ENCODE measurements around the gene FAIM2.
"Not testable (repeated sequence)": the region's sequence is repeated elsewhere in the genome, so short reads cannot be mapped to it uniquely, and the experiment has no call there.

FAIM2 gene

GRCh38 chr12:49893753-49894750, 9.6 kb downstream of the FAIM2 start:
- no peak for DNase-seq

DNA sequence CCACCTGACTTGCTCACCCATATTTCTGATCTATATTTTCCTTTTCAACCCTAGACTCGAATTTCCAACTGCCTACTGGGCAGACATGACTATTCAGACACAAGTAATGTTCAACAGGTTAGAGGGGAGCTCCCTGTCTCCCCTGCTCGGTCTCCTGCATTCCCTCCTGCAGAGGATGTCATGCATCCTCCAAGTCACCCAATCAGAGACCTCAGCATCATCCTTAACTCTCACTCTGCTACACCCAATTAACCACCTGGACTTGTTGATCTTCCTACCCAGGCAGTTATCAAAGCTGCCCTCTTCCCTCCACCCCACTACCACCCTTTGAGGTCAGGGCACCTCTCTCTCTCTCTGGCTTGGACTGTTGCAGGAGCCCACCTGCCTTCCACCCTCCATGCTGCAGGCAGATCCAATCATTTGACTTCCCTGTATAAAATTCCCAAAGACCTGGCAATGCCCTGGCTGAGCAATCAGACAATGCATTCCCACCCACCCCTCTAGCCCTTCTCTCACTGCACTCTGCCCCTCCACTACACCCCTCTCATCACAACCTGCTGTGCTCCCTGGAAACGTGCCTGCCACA, 10.9 kb downstream of the FAIM2 start:
- DNase-seq: no peak

DNA sequence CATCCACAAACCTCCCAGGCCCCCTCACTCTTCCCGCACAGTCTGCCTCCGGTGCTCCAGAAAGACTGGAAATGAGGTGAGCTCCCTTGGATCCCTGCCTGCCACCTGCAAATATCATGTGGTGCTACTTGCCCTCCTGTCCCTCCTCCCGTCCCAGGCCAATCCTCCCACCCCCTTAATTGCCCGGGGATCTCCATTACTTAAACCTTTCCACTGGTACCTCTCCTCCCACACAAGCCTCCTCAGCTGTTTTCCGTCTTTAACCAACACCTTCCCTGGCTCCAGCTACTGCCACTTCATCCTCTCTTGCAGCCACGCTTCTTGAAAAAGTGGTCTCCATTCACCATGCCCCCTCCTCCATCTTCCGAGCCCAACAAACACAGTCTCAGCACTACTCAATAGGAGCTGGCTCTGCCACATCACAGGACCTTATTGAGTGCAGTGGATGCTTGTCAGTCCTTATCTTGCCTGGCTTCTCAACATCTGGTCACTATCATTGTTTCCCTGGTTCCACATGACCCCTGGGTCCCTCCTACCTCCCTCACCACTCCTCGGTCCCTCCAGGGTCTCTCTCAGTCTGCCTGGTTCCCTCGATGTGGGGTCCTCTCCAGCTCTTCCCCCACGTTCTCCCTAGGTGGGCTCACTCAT, 11.5 kb downstream of the FAIM2 start:
- DNase-seq: no peak

- DNase-seq: no peak
Measured at GRCh38 chr12:49891476-49891875, 12.2 kb downstream of the FAIM2 start.

DNA sequence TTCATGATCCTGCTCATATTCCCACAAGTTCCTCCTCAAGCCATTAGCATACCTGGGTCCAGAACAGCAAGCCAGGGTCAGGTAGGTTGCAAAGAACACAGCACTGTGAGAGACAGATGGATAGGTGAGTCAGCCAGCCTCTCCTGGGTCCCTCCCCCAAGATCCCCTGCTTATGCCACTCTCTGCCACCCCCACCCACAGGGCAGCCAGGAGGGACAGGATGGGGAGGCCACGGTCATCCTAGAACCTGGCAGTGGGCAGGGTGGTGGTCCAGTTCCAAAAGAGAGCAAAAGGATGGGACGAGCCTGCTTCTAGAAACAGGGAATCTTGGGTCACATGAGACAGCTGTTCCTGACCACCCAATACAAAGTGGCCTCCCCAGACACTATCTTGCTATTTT, 12.7 kb downstream of the FAIM2 start:
- DNase-seq: no peak

DNA sequence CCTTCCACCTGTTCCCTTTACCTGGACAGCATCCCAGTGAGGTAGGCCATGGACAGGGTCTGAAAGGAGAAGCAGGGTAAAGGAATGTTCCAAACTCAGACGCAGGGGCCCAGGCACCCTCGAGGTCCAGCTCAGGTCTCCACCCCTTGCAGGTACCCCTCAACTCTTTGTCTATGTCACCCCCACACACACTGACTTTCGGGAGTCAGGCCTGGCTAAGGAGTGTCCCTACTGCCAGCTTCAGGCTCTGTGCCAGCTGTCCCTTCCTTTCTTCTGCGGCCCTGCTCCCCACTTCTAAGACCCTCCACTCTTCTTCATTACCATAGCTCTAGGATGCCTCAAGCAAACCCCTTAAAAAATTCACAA, 13.6 kb downstream of the FAIM2 start:
- DNase-seq: no peak

DNA sequence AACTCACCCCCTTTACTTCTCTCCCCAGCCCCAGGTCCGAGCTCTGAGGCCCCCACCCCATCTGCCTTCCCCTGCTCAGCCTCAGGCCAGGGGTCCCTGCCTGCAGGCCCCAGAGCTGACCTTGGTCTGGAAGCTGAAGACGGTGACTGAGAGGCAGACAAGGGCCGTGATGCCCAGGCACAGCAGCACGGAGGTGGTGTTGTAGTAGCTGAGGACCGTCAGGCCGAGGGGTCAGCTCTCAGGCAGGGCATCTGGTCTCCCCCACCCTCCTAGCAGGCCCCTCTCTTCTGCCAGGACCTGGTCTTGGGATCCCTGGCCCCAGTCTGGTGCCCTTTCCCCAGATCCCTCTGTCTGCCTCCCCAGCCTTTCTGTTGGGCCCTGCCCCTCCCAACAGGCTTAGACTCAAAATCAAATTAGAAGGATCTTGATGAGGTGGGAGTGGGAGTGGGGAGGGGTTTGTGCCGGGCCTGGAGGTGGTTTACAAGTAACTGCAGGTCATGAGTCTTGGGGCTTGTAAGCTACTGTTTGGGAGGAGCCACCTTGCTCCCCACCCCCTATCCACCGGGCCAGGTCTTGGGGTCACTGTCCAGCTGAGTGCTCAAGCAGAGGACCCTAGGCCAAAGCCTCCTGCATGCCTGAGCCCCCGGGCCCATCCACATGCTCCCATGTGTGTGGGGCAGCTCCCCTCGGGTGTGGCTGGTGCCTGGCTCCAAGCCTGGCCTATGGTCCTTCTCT, 14.2 kb downstream of the FAIM2 start:
- DNase-seq: no peak

DNA sequence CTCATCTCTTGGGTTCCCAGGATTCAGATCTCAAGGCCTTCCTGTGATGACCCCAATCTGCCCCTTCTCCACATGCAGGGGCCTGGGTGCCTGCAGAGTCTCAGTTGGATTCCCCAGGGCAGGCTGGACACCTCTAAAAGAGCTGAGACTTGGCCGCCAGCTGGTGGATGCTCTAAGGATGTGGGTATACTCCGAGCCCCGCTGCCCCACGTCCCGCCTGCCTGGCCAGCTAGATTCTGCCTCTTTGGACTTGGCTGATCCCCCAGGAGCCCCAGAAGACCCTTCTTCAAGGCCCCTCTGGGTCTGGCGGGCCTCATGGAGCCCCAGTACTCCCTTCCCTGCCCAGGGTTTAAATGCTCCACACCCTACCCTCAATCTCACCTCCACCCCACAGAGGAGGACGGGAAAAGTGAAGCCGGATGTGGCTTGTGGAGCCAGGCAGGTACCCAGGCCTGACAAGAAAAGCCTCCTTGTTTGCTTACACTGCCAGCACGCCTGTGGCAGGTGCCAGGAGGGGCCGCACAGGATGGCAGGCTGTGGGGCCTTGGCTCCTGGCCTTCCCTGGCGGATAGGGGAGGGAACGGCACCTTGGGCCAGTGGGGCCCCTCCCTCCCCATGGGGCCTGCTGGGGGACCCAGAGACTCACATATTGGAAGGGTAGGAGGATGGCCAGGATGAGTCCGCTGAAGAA, 15.1 kb downstream of the FAIM2 start:
- DNase-seq: no peak

- no peak for DNase-seq
Measured at GRCh38 chr12:49887536-49888401, 15.9 kb downstream of the FAIM2 start.

DNA sequence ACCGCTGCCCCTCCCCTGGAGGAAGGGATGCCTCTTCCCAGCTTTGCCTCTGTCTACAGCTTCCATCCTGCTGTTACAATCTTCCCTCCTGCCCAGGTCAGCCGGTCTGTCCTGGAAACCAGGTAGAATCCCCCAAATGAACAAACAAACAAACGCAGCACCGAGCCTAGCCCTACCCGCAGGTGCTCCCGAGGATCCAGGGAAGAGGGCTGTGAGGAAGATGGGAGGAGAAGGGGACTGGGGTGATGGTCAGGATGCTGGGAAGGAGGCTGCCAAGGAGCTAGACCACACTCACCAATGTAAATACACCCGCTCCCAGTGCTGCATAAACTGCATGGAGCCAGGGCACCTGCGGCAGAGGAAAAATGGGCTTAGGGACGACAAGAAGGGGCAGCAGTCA, 16.6 kb downstream of the FAIM2 start:
- no peak for DNase-seq

DNA sequence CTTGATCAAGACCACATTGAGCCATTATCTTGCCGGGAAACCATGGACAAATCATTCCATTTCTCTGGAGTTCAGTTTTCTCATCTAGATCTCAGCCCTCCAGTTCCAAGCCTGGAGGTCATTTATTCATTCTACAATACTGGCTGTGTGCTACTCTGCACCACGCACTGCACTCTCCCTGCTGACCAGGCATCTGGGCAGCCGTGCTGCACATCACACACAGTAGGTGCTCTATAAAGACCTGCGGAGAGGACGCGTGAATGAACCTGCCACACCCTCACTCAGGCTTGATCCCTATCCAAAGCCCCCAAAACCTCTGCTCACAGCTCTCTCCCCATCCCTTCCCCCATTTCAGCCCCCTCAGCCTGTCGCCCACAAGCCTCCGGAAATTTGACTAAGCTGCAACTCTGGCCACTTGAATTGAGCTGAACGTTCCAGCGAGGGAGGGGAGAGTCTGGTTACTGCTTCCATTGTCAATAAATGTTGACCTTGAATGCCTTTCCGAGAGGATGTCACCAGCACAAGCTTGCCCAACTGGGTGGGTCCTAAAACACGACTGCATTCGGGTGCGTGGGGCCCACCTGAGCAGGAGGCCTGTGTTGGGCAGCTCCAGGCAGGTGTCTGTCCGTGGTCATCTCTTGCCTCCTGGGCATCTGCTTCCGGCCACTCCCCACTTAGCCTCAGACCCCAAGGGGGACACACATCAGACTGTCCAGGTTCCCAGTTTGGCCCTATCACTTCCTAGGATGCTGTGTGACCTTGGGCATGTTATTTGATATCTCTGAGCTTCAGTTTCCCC, 17.8 kb downstream of the FAIM2 start:
- DNase-seq: no peak

GRCh38 chr12:49885118-49885517, 18.6 kb downstream of the FAIM2 start:
- no peak for DNase-seq

- peak; percentile 11 for DNase-seq
Measured at GRCh38 chr12:49882851-49883464, 20.7 kb downstream of the FAIM2 start.

DNA sequence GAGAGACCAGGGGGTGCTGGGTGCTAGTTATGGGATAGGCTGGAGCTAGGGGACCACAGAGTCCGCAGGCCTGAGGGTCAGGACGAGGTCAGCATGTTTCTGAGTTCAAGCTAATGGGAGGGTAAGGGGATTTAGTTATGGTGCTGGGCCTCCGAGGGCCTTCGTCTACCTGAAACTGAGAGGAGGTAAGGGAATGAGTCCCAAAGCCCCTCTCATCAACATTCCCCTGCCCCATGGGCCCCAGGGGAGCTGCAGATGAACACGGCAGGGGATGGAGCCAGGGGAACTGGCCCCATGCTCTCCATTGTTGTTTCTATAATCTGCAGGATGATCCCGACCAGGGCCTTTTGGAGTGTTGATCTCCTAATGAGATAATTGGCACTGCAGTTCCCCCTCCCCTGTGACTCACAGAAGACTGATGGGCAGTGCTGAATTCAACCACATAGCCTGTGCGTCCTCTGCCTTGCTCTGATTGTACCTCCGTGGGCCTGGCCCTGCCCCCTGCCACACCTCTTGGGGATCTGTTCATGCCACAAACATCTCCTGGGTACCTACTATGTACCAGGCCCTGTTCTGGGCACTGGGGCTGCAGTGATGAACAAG, 21.4 kb downstream of the FAIM2 start:
- no peak for DNase-seq

DNA sequence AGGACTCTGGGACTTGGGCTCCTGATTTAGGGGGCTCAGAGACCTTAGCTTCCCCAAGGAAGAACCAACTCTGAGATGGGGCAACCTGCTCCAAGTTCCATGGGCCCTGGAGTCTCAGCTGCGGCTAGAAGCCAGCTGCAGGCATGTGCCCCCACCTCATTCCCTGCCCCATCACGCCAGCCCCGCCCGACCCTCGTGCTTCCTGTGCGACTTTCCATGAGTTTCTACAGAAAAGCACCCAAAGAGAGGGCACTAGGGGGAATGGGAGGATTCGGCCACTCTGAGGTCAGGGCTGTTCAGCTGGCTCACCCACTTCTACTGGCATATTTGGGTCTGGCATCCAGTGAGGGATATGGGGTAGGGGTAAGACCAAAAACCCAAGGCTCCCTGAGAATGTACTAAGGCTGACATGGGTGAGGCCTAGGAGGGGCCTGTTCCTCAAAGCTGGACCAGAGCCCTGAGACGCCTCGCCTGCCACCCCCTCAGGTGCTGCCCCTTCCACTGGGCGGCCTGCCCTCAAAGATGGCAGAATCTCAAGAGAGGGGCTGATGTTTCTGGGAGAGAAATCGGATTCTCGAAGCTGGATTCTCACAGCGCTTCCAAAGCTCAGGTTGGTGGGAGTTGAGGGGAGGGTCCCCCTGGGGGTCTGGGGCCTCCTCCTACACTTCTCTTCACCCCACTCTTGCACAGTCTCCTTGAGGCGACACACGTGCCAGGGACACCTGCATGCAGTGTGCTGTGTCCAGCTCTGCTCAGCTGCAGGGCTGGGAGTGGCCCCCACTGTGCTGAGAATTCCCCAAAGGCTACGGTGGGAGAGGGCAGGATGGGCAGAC, 22.1 kb downstream of the FAIM2 start:
- peak; percentile 9 for DNase-seq

- peak; percentile 19 for DNase-seq
Measured at GRCh38 chr12:49880756-49881414, 22.8 kb downstream of the FAIM2 start.

DNA sequence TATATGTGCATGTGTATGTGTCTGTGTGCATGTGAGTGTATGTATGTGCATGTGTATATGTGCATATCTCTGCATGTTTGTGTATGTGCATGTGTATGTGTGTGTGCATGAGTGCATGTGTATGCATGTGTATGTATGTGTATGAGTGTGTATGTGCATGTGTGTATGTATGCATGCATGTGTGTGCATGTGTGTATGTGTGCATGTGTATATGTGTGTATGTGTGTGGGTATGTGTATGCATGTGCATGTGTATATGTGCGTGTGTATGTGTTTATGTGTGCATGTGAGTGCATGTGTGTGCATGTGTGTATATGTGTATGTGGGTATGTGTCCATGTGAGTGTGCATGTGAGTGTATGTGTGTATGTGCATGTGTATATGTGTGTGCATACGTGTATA, 24.6 kb downstream of the FAIM2 start:
- not testable (repeated sequence) for DNase-seq

DNA sequence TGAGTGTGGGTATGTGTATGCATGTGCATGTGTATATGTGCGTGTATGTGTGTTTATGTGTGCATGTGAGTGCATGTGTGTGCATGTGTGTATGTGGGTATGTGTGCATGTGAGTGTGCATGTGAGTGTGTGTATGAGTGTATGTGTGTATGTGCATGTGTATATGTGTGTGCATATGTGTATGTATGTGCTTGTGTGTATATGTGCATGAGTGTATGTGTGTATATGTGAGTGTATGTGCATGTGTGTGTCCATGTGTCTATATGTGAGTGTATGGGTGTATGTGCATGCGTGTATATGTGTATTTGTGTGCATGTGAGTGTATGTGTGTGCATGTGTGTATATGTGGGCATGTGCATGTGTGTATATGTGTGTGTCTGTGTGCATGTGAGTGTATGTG, 25.7 kb downstream of the FAIM2 start:
- DNase-seq: no peak
